Loucy (cell line): ENCODE measurements around the gene TMEM132C.

Source experiments
- H2AFZ ChIP-seq: fragments of 200-600 bp; sonication (generic); 2 replicates; pipeline ENCODE4 v1.6.0; 2016; ENCODE audit warnings: antibody characterized with exemption, mild to moderate bottlenecking, low read length, moderate library complexity
- H3F3A ChIP-seq: fragments of 200-600 bp; 2 replicates; pipeline ENCODE4 v1.6.0; 2016; ENCODE audit warnings: antibody characterized with exemption, low read depth, mild to moderate bottlenecking
- H3K27me3 ChIP-seq: fragments of 200-600 bp; sonication (generic); 2 replicates; pipeline ENCODE4 v1.6.1; 2014; ENCODE audit warnings: low read length, mild to moderate bottlenecking; ENCODE audit not compliant: insufficient read depth, poor library complexity, severe bottlenecking
- H3K36me3 ChIP-seq: fragments of 200-600 bp; sonication (generic); 2 replicates; pipeline ENCODE4 v1.6.1; 2016; ENCODE audit warnings: low read length; ENCODE audit not compliant: insufficient read depth
- H3K4me1 ChIP-seq: fragments of 200-600 bp; sonication (generic); 2 replicates; pipeline ENCODE4 v1.5.1; 2014; ENCODE audit warnings: low read length, mild to moderate bottlenecking; ENCODE audit not compliant: insufficient read depth, poor library complexity, severe bottlenecking
- H3K4me2 ChIP-seq: fragments of 200-600 bp; sonication (generic); 2 replicates; pipeline ENCODE4 v1.6.0; 2014; ENCODE audit warnings: antibody characterized with exemption, low read length, low read depth, mild to moderate bottlenecking; ENCODE audit not compliant: poor library complexity, severe bottlenecking
- H3K4me3 ChIP-seq: fragments of 200-600 bp; sonication (generic); 2 replicates; pipeline ENCODE4 v1.5.1; 2014; ENCODE audit warnings: low read length, mild to moderate bottlenecking, mixed read lengths; ENCODE audit not compliant: poor library complexity, severe bottlenecking
- H3K79me2 ChIP-seq: fragments of 200-600 bp; sonication (generic); 2 replicates; pipeline ENCODE4 v1.6.1; 2014; ENCODE audit warnings: low read length; ENCODE audit not compliant: insufficient read depth
- H3K9ac ChIP-seq: fragments of 200-600 bp; sonication (generic); 2 replicates; pipeline ENCODE4 v1.6.0; 2014; ENCODE audit warnings: mild to moderate bottlenecking, low read depth, low read length, moderate library complexity; ENCODE audit not compliant: poor library complexity, severe bottlenecking
- H3K9me2 ChIP-seq: fragments of 200-600 bp; sonication (generic); replicated peaks from 2 replicates; pipeline ENCODE4 v1.6.1; 2016; ENCODE audit warnings: low read depth, low read length, mixed read lengths
- H3K9me3 ChIP-seq: fragments of 200-600 bp; sonication (generic); 2 replicates; pipeline ENCODE4 v1.6.1; 2014; ENCODE audit warnings: mild to moderate bottlenecking, antibody characterized with exemption, low read length, low read depth; ENCODE audit not compliant: insufficient read depth
- H4K20me1 ChIP-seq: fragments of 200-600 bp; sonication (generic); 2 replicates; pipeline ENCODE4 v1.6.0; 2014; ENCODE audit warnings: antibody characterized with exemption, low read length, mild to moderate bottlenecking; ENCODE audit not compliant: insufficient read depth, poor library complexity, severe bottlenecking
- EZH2phosphoT487 ChIP-seq: fragments of 200-600 bp; IDR thresholded peaks from 2 replicates; pipeline ENCODE4 v1.6.1; 2018; ENCODE audit warnings: antibody characterized with exemption, mild to moderate bottlenecking, moderate library complexity, borderline replicate concordance
- TF ChIP-seq, protein P1 (sequence below): fragments of 200-600 bp; sonication (generic); conservative IDR thresholded peaks from 2 replicates; pipeline ENCODE4 v1.5.1; 2014; ENCODE audit warnings: mild to moderate bottlenecking, antibody characterized with exemption, low read length

Gene TMEM132C

GRCh38 chr12:128639089-128639488 lies 372.1 kb downstream of the TMEM132C start:
- Histone ChIP-seq H3F3A (no peaks in the 10 kb centered on the region), H3K79me2 (no peaks in the 10 kb centered on the region), H3K4me1 (no peaks in the 10 kb centered on the region), H4K20me1 (no peaks in the 10 kb centered on the region), H3K36me3 (no peaks in the 10 kb centered on the region), H3K9me3 (no peaks in the 10 kb centered on the region), H3K4me3 (no peak overlapping the region), H3K9me2 (no peaks in the 10 kb centered on the region), H2AFZ (no peak overlapping the region), H3K4me2 (no peak overlapping the region), H3K27me3 (no peaks in the 10 kb centered on the region), H3K9ac (no peak overlapping the region)
- TF ChIP-seq EZH2phosphoT487: no peak
- TF ChIP-seq, protein P1, sequence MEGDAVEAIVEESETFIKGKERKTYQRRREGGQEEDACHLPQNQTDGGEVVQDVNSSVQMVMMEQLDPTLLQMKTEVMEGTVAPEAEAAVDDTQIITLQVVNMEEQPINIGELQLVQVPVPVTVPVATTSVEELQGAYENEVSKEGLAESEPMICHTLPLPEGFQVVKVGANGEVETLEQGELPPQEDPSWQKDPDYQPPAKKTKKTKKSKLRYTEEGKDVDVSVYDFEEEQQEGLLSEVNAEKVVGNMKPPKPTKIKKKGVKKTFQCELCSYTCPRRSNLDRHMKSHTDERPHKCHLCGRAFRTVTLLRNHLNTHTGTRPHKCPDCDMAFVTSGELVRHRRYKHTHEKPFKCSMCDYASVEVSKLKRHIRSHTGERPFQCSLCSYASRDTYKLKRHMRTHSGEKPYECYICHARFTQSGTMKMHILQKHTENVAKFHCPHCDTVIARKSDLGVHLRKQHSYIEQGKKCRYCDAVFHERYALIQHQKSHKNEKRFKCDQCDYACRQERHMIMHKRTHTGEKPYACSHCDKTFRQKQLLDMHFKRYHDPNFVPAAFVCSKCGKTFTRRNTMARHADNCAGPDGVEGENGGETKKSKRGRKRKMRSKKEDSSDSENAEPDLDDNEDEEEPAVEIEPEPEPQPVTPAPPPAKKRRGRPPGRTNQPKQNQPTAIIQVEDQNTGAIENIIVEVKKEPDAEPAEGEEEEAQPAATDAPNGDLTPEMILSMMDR: no peak

DNA sequence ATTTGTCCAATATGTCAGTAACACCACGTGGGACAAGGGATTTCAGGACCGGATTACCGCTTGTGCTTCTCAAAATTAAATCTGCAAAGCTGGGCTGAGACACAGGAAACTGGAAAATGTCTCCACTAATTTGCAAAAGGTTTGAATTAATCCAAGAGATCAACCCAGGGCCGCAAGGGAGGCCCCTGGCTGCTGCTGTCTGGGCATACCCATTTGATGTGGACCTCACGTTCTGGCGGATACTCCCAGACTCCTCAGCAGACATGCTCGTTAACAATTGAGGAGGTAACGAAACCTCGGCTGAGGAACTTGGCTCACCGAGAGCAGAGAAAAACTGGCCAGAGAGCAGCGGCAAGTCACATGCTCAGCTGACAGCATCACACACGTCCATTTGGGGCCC lies 376.2 kb downstream of the TMEM132C start:
- no peak overlapping the region for H2AFZ ChIP-seq
- no peak overlapping the region for H3K4me2 ChIP-seq
- no peaks in the 10 kb centered on the region for H3K9me2 ChIP-seq
- no peak overlapping the region for H3K4me3 ChIP-seq
- H4K20me1 ChIP-seq: no peaks in the 10 kb centered on the region
- H3K4me1 ChIP-seq: no peaks in the 10 kb centered on the region
- H3F3A ChIP-seq: no peaks in the 10 kb centered on the region
- no peaks in the 10 kb centered on the region for H3K9me3 ChIP-seq
- H3K36me3 ChIP-seq: no peaks in the 10 kb centered on the region
- H3K79me2 ChIP-seq: no peaks in the 10 kb centered on the region
- no peak overlapping the region for H3K9ac ChIP-seq
- TF ChIP-seq, protein P1: no peak
- TF ChIP-seq EZH2phosphoT487: no peak
- H3K27me3 ChIP-seq: no peaks in the 10 kb centered on the region

GRCh38 chr12:128644664-128645296 lies 377.8 kb downstream of the TMEM132C start:
- Histone ChIP-seq H4K20me1 (no peaks in the 10 kb centered on the region), H3K79me2 (no peaks in the 10 kb centered on the region), H3K9me3 (no peaks in the 10 kb centered on the region), H2AFZ (no peak overlapping the region), H3K4me2 (no peak overlapping the region), H3K4me3 (no peak overlapping the region), H3F3A (no peaks in the 10 kb centered on the region), H3K9me2 (no peaks in the 10 kb centered on the region), H3K4me1 (no peaks in the 10 kb centered on the region), H3K9ac (no peak overlapping the region), H3K27me3 (no peaks in the 10 kb centered on the region), H3K36me3 (no peaks in the 10 kb centered on the region)
- TF ChIP-seq, protein P1: peak; percentile 98
- TF ChIP-seq EZH2phosphoT487: no peak
